Cortex of kidney (tissue), 1 donor: ENCODE results near the gene KIR3DL3.
"Not testable (repeated sequence)": the region's sequence is repeated elsewhere in the genome, so short reads cannot be mapped to it uniquely, and the experiment has no call there.

Experiments
- DNase-seq: peaks from one replicate; lab custom pipeline; 2025; lab: John Stamatoyannopoulos, UW

The KIR3DL3 gene

GRCh38 chr19:54724142-54724541 is at the start of gene KIR3DL3:
KIR3DL3 (plus strand) TSS chr19:54724442; CDS start chr19:54724497, 55 bp downstream.
- no peak for DNase-seq

GRCh38 chr19:54676210-54676834 is 47.9 kb upstream of the KIR3DL3 start:
- not testable (repeated sequence) for DNase-seq

GRCh38 chr19:54677217-54677616 is 47.0 kb upstream of the KIR3DL3 start:
- no peak for DNase-seq

- DNase-seq = not testable (repeated sequence)
These were observed 42.6 kb upstream of the KIR3DL3 start for GRCh38 chr19:54681596-54681995.

GRCh38 chr19:54682306-54682856 is 41.9 kb upstream of the KIR3DL3 start:
- no peak for DNase-seq

- DNase-seq = no peak
These were observed 39.7 kb upstream of the KIR3DL3 start for GRCh38 chr19:54684527-54684926.

GRCh38 chr19:54691582-54692297 is 32.5 kb upstream of the KIR3DL3 start:
- DNase-seq = no peak

- DNase-seq = no peak
These were observed 32.0 kb upstream of the KIR3DL3 start for GRCh38 chr19:54692298-54692615.

GRCh38 chr19:54694648-54695047 is 29.6 kb upstream of the KIR3DL3 start:
- DNase-seq = no peak

GRCh38 chr19:54696117-54696548 is 28.1 kb upstream of the KIR3DL3 start:
- DNase-seq = no peak

- DNase-seq = no peak
These were observed 27.5 kb upstream of the KIR3DL3 start for GRCh38 chr19:54696766-54697165.

GRCh38 chr19:54697716-54698115 is 26.5 kb upstream of the KIR3DL3 start:
- not testable (repeated sequence) for DNase-seq

- DNase-seq = no peak
These were observed 19.3 kb upstream of the KIR3DL3 start for GRCh38 chr19:54704928-54705327.

GRCh38 chr19:54707962-54708361 is 16.3 kb upstream of the KIR3DL3 start:
- no peak for DNase-seq

GRCh38 chr19:54708781-54709180 is 15.5 kb upstream of the KIR3DL3 start:
- DNase-seq = no peak

- no peak for DNase-seq
These were observed 14.9 kb upstream of the KIR3DL3 start for GRCh38 chr19:54709212-54709948.

- not testable (repeated sequence) for DNase-seq
These were observed 14.3 kb upstream of the KIR3DL3 start for GRCh38 chr19:54709956-54710355.

GRCh38 chr19:54724644-54725043 is 402 bp downstream of the KIR3DL3 start:
- DNase-seq = no peak

GRCh38 chr19:54725321-54725720 is 1.1 kb downstream of the KIR3DL3 start:
- DNase-seq = no peak

GRCh38 chr19:54727562-54727961 is 3.3 kb downstream of the KIR3DL3 start:
- DNase-seq = no peak

GRCh38 chr19:54728167-54728566 is 3.9 kb downstream of the KIR3DL3 start:
- no peak for DNase-seq

GRCh38 chr19:54729416-54730188 is 5.4 kb downstream of the KIR3DL3 start:
- DNase-seq = no peak
